ENCODE results near the gene NCOA6.

- TF ChIP-seq POLR2AphosphoS5 (IDR thresholded peaks at IDR 0.05; ENCODE audit: low read depth, low read length) (no peak), POLR2A (IDR thresholded peaks at IDR 0.05; ENCODE audit: low read depth, low read length) (no peak)
Observed at GRCh38 chr20:34859367-34859766, 33.9 kb upstream of the NCOA6 start.

All from GM12892 (cell line).